ENCODE measurements around the gene GUCY1A2. TPM values are rescaled to one million over a fixed set of nuclear protein-coding genes. Genes with fewer than 3 reads are reported as not detected.

The GUCY1A2 gene
- polyA plus RNA-seq, 3 donors = not detected

- Histone ChIP-seq H3K27ac (ENCODE audit: low read depth in 1 of 2, low read length in 2 of 2) (no peak overlapping the region), H2AFZ (ENCODE audit: insufficient read depth, low read depth, low read length, poor library complexity, severe bottlenecking) (no peak overlapping the region), H3K79me2 (ENCODE audit: insufficient read depth, low read length) (no peaks in the 10 kb centered on the region), H4K20me1 (ENCODE audit: insufficient read depth, low read length) (no peaks in the 10 kb centered on the region), H3K27me3 (ENCODE audit: control insufficient read depth in 2 of 2, insufficient read depth in 2 of 2, low read length in 2 of 2) (no peaks in the 10 kb centered on the region), H3K9me3 (replicated peaks in 1 of 2; ENCODE audit: control insufficient read depth in 1 of 2, insufficient read depth in 1 of 2, low read length in 2 of 2) (no peaks in the 10 kb centered on the region), H3K4me1 (ENCODE audit: control insufficient read depth in 1 of 2, insufficient read depth in 2 of 2, low read length in 2 of 2) (no peaks in the 10 kb centered on the region), H3K9ac (ENCODE audit: insufficient read depth, low read length, poor library complexity, severe bottlenecking) (no peak overlapping the region), H3K36me3 (replicated peaks in 1 of 2; ENCODE audit: control insufficient read depth in 1 of 2, insufficient read depth in 2 of 2, low read length in 2 of 2) (no peaks in the 10 kb centered on the region), H3K4me3 (replicated peaks in 1 of 3; ENCODE audit: low read depth in 2 of 3, low read length in 3 of 3) (no peak overlapping the region), H3K4me2 (replicated peaks; ENCODE audit: extremely low read depth, low read length, poor library complexity, severe bottlenecking) (no peak overlapping the region)
- Mint-ChIP-seq H3K36me3 (no peaks in the 10 kb centered on the region), H3K4me1 (no peaks in the 10 kb centered on the region), H3K9me3 (no peaks in the 10 kb centered on the region), H3K27ac (no peak overlapping the region), H3K4me3 (no peak overlapping the region), H3K27me3 (ENCODE audit: low read depth in 3 of 3) (peaks cover 0 to 2% (median 0%) of the 10 kb centered on the region in 3 donors)
- TF ChIP-seq CTCF (IDR thresholded peaks at IDR 0.05) = no peak
- intact Hi-C loops (cut with micrococcal nuclease) = no loop called here
- no peak for DNase-seq
Observed at GRCh38 chr11:106728859-106729258, 289.4 kb downstream of the GUCY1A2 start.

GRCh38 chr11:106728379-106728778, 289.9 kb downstream of the GUCY1A2 start:
- Mint-ChIP-seq H3K27me3 (ENCODE audit: low read depth in 3 of 3) (peaks cover 0 to 2% (median 0%) of the 10 kb centered on the region in 3 donors), H3K36me3 (no peaks in the 10 kb centered on the region)

More at GRCh38 chr11:106728379-106728778, 289.9 kb downstream of the GUCY1A2 start:
- no peak overlapping the region for H3K4me3 ChIP-seq (replicated peaks in 1 of 3; ENCODE audit: low read depth in 2 of 3, low read length in 3 of 3)
- H2AFZ ChIP-seq (ENCODE audit: insufficient read depth, low read depth, low read length, poor library complexity, severe bottlenecking) = no peak overlapping the region
- H3K9me3 ChIP-seq (replicated peaks in 1 of 2; ENCODE audit: control insufficient read depth in 1 of 2, insufficient read depth in 1 of 2, low read length in 2 of 2) = no peaks in the 10 kb centered on the region
- H3K4me2 ChIP-seq (replicated peaks; ENCODE audit: extremely low read depth, low read length, poor library complexity, severe bottlenecking) = no peak overlapping the region
- no peaks in the 10 kb centered on the region for H3K36me3 ChIP-seq (replicated peaks in 1 of 2; ENCODE audit: control insufficient read depth in 1 of 2, insufficient read depth in 2 of 2, low read length in 2 of 2)
- H3K9ac ChIP-seq (ENCODE audit: insufficient read depth, low read length, poor library complexity, severe bottlenecking) = no peak overlapping the region
- Mint-ChIP-seq H3K27ac (no peak overlapping the region), H3K9me3 (no peaks in the 10 kb centered on the region), H3K4me1 (no peaks in the 10 kb centered on the region), H3K4me3 (no peak overlapping the region)
- no peaks in the 10 kb centered on the region for H3K79me2 ChIP-seq (ENCODE audit: insufficient read depth, low read length)
- H3K27ac ChIP-seq (ENCODE audit: low read depth in 1 of 2, low read length in 2 of 2) = no peak overlapping the region
- no peak for TF ChIP-seq CTCF (IDR thresholded peaks at IDR 0.05)
- DNase-seq = no peak
- no peaks in the 10 kb centered on the region for H3K27me3 ChIP-seq (ENCODE audit: control insufficient read depth in 2 of 2, insufficient read depth in 2 of 2, low read length in 2 of 2)
- intact Hi-C loops (cut with micrococcal nuclease) = no loop called here
- WGBS (ENCODE audit: insufficient coverage) = no CpG with 5 or more reads among the region's 1 CpG
- H4K20me1 ChIP-seq (ENCODE audit: insufficient read depth, low read length) = no peaks in the 10 kb centered on the region
- H3K4me1 ChIP-seq (ENCODE audit: control insufficient read depth in 1 of 2, insufficient read depth in 2 of 2, low read length in 2 of 2) = no peaks in the 10 kb centered on the region

Measured in CD14-positive monocyte (primary cell).